Neural progenitor cell (in vitro differentiated cells): ENCODE data around the gene SMOC2.

Experiments
- CTCF ChIP-seq: fragments of 200-600 bp; sonication (generic); IDR thresholded peaks from 2 replicates; pipeline ENCODE4 v1.5.1; 2017; ENCODE audit warnings: antibody characterized with exemption, mild to moderate bottlenecking
- EZH2phosphoT487 ChIP-seq: fragments of 200-600 bp; sonication (generic); IDR thresholded peaks from 2 replicates; pipeline ENCODE4 v1.6.1; 2017; ENCODE audit warnings: antibody characterized with exemption

- TF ChIP-seq CTCF (no peak), EZH2phosphoT487 (no peak)
These were observed 179.6 kb downstream of the SMOC2 start for GRCh38 chr6:168620578-168620977.
